Measurements from ENCODE around the gene LEPROT.

DNA sequence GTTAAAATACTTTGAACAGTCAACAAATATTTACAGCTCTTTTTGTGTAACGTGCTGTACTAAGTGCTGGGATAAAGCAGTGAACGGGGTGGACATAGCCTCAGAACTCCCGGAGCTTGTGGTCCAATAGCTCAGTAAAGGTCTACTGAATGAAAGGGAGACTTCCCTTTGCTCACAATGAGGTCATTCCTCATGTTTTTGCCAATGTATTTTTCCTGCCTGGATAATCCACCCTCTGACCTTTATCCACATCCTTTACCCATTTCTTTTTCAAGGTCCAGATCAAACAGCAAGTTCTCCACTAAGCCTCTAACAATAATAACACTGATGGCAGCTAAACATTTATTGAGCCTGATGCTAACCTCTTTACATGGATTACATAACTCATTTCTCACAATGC, 55.9 kb downstream of the LEPROT start:
- TF ChIP-seq POLR2AphosphoS5 (IDR thresholded peaks at IDR 0.05; ENCODE audit: low read depth, low read length) = no peak
- TF ChIP-seq, protein P1, sequence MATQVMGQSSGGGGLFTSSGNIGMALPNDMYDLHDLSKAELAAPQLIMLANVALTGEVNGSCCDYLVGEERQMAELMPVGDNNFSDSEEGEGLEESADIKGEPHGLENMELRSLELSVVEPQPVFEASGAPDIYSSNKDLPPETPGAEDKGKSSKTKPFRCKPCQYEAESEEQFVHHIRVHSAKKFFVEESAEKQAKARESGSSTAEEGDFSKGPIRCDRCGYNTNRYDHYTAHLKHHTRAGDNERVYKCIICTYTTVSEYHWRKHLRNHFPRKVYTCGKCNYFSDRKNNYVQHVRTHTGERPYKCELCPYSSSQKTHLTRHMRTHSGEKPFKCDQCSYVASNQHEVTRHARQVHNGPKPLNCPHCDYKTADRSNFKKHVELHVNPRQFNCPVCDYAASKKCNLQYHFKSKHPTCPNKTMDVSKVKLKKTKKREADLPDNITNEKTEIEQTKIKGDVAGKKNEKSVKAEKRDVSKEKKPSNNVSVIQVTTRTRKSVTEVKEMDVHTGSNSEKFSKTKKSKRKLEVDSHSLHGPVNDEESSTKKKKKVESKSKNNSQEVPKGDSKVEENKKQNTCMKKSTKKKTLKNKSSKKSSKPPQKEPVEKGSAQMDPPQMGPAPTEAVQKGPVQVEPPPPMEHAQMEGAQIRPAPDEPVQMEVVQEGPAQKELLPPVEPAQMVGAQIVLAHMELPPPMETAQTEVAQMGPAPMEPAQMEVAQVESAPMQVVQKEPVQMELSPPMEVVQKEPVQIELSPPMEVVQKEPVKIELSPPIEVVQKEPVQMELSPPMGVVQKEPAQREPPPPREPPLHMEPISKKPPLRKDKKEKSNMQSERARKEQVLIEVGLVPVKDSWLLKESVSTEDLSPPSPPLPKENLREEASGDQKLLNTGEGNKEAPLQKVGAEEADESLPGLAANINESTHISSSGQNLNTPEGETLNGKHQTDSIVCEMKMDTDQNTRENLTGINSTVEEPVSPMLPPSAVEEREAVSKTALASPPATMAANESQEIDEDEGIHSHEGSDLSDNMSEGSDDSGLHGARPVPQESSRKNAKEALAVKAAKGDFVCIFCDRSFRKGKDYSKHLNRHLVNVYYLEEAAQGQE (IDR thresholded peaks at IDR 0.05; ENCODE audit: insufficient read depth in 1 of 2, low read depth in 2 of 2, low read length in 2 of 2) = no peak

Data from PFSK-1 (cell line).